GM19043 (cell line): ENCODE data around the gene TSPAN14.

Source experiments
- ATAC-seq: cut with Tn5 transposase; IDR thresholded peaks from one replicate; pipeline ENCODE4 v1.9.1; 2021; ENCODE audit warnings: low read depth; ENCODE audit not compliant: unreplicated experiment

The TSPAN14 gene

GRCh38 chr10:80486785-80487420 is 32.8 kb downstream of the TSPAN14 start:
- no peak for ATAC-seq

- ATAC-seq: no peak
These were observed 33.3 kb downstream of the TSPAN14 start for GRCh38 chr10:80487421-80487785.

- ATAC-seq: no peak
These were observed 33.9 kb downstream of the TSPAN14 start for GRCh38 chr10:80487791-80488538.

- ATAC-seq: no peak
These were observed 34.5 kb downstream of the TSPAN14 start for GRCh38 chr10:80488539-80489066.

- ATAC-seq: no peak
These were observed 35.4 kb downstream of the TSPAN14 start for GRCh38 chr10:80489371-80490112.

- no peak for ATAC-seq
These were observed 37.4 kb downstream of the TSPAN14 start for GRCh38 chr10:80491251-80492102.

GRCh38 chr10:80492848-80493521 is 38.9 kb downstream of the TSPAN14 start:
- ATAC-seq: peak; percentile 28

- peak; percentile 47 for ATAC-seq
These were observed 39.5 kb downstream of the TSPAN14 start for GRCh38 chr10:80493522-80494051.

- no peak for ATAC-seq
These were observed 42.6 kb downstream of the TSPAN14 start for GRCh38 chr10:80496555-80497172.

- no peak for ATAC-seq
These were observed 43.3 kb downstream of the TSPAN14 start for GRCh38 chr10:80497187-80498077.

GRCh38 chr10:80498078-80498832 is 44.1 kb downstream of the TSPAN14 start:
- no peak for ATAC-seq

GRCh38 chr10:80498833-80499741 is 45.0 kb downstream of the TSPAN14 start:
- no peak for ATAC-seq

GRCh38 chr10:80500572-80501380 is 46.7 kb downstream of the TSPAN14 start:
- ATAC-seq: peak; percentile 62

GRCh38 chr10:80501381-80501912 is 47.3 kb downstream of the TSPAN14 start:
- ATAC-seq: no peak

- ATAC-seq: no peak
These were observed 47.9 kb downstream of the TSPAN14 start for GRCh38 chr10:80501913-80502521.
